GM12801 (cell line): ENCODE measurements around the gene CLIC4.

Experiments
- CTCF ChIP-seq: IDR thresholded peaks from one replicate; pipeline ENCODE4 v1.5.1; 2011; ENCODE audit warnings: control low read depth; ENCODE audit not compliant: insufficient read length; ENCODE audit errors: extremely low read depth

The CLIC4 gene

DNA sequence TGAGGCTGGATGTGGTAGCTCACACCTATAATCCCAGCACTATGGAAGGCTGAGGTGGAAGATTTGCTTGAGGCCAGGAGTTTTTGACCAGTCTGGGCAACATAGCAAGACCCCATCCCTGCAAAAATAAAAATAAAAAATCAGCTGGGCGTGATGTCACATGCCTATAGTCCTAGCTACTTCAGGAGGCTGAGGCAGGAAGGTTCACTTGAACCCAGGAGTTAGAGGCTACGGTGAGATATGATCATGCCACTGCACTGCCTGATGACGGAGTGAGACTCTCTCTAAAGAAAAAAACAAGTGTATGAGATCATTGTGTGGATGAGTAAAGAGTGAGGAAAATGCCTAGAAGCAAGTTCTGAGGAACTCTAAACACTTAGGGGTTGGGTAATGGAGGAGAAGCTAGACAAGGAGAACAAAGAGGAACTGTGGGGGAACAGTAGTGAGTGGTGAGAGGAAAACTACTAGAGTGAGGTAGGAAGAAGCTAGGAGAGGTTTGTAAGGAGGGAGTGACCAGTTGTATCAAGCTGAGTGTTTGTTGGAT lies 17.0 kb downstream of the CLIC4 start:
- no peak for TF ChIP-seq CTCF

GRCh38 chr1:24763671-24764070 lies 18.4 kb downstream of the CLIC4 start:
- no peak for TF ChIP-seq CTCF

DNA sequence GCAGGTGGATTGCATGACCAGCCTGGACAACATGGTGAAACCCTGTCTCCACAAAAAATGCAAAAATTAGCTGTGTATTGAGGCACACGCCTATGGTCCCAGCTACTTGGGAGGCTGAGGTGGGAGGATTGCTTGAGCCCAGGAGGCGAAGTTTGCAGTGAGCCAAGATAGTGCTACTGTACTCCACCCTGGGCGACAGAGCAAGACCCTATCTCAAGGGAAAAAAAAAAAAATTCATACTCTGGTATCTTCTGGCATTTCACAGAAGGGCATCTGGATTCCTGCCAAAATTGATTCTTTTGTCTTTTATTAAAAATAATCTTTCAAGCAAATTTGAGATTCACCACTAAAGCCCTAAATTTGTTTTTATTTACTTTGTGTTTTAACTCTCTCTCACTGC lies 19.2 kb downstream of the CLIC4 start:
- TF ChIP-seq CTCF = no peak

DNA sequence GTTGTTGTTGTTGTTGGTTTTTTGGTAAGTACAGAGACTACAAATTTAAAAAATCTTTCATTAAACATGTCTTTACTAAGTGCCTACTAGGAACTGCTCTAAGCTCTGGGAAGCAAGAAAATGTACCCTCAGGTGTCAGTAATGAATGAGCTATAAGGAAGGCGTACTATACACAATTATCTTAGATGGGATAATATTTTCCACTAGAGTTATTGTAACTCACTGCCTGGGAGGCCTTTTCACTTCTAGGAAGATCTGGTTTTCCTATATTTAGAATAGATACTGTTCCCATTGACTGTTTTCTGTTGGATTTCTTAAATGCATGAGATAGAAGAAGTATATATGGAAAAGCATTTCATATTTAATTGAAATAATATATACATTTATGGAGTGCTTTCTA lies 19.6 kb downstream of the CLIC4 start:
- no peak for TF ChIP-seq CTCF

DNA sequence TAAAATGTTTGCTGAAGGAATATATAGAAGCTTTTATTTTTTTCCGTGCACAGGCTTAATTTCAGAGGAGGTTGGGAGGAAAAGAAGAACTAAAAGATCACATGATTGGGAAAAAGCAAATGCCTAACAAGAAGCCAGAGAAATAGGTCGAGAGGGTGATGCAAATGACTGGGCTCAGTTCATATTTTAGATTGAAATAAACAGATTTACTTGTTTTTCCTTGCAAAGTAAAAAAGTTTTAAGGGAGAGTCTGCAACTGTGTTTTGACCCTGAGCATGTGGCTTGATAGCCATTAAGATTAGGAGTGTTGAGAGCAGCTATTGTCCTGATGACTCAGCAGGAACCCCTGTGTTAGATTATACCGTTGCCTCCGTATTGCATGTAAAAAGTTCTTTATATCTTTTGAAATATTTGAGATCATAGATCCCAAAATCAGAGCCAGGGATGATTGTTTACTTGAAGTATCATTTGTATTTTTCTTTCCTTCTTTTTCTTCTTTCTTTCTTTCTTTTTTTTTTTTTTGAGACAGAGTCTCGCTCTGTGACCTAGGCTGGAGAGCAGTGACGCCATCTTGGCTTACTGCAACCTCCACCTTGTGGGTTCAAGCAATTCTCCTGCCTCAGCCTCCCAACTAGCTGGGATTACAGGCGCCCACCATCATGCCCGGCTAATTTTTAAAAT lies 20.2 kb downstream of the CLIC4 start:
- no peak for TF ChIP-seq CTCF

- no peak for TF ChIP-seq CTCF
Measured at GRCh38 chr1:24767351-24767750, 22.1 kb downstream of the CLIC4 start.

- no peak for TF ChIP-seq CTCF
Measured at GRCh38 chr1:24768873-24769605, 23.8 kb downstream of the CLIC4 start.
